WI38 (cell line): Measurements from ENCODE around the gene ITPK1.

Source experiments
- H3K4me3 ChIP-seq: 2 replicates; pipeline ENCODE4 v1.5.1; 2011; ENCODE audit warnings: low read depth, mild to moderate bottlenecking, control low read depth, low read length
- TF ChIP-seq, protein P1 (sequence below): IDR thresholded peaks from 2 replicates; pipeline ENCODE4 v1.5.1; 2012; ENCODE audit warnings: low read depth, mild to moderate bottlenecking, control low read depth, low read length

Gene ITPK1

DNA sequence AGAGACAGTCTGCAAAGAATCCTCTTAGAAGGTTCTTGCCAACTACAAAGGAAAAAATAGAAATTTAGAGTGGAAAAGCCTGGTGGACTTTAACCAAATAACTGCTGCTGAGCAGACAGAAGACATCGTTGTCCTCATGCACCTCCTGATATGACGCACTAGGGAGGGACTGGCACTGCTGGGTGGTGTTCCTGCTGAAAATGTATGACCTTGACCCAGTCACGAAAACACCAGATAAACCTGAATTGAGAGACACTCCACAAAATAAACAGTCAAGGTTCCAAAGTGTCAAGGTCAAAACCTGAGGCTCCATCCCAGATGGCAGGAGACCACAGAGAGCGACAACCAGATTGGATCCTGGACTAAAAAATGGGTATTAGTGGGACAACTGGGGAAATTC lies 130.8 kb downstream of the ITPK1 start:
- TF ChIP-seq, protein P1, sequence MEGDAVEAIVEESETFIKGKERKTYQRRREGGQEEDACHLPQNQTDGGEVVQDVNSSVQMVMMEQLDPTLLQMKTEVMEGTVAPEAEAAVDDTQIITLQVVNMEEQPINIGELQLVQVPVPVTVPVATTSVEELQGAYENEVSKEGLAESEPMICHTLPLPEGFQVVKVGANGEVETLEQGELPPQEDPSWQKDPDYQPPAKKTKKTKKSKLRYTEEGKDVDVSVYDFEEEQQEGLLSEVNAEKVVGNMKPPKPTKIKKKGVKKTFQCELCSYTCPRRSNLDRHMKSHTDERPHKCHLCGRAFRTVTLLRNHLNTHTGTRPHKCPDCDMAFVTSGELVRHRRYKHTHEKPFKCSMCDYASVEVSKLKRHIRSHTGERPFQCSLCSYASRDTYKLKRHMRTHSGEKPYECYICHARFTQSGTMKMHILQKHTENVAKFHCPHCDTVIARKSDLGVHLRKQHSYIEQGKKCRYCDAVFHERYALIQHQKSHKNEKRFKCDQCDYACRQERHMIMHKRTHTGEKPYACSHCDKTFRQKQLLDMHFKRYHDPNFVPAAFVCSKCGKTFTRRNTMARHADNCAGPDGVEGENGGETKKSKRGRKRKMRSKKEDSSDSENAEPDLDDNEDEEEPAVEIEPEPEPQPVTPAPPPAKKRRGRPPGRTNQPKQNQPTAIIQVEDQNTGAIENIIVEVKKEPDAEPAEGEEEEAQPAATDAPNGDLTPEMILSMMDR = no peak
- no peak overlapping the region for H3K4me3 ChIP-seq

DNA sequence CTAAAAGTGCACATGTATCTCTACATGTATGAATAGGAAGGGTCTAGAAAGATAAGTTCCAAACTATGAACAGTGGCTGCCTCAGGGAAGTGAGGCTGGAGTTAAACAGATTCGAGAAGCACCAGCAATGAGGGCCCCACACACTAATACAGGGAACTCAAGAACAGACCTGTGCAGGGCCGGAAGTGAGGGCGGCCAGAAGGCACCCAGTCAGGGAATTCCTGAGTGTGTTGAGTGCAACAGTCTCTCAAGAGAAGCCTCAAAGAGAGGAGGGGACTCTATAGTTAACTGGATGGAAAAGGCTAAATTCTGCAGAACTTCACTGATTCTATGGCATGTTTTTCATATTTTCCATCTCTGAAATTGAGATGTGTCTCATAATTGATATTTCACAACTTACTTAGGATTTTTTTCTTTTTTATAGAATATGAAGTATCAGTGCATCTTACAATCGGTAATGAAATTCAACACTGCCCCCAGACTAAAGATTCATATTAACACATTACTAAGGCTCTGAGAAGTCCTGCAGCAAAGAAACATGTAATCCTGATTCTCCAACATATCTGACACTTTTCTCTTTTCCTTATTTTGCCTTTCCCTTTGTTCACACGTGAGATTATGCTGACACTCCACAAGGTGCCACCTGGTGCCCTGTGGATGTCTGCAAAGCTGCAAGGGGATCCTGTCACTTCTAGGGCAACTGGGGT lies 131.5 kb downstream of the ITPK1 start:
- TF ChIP-seq, protein P1 = no peak

DNA sequence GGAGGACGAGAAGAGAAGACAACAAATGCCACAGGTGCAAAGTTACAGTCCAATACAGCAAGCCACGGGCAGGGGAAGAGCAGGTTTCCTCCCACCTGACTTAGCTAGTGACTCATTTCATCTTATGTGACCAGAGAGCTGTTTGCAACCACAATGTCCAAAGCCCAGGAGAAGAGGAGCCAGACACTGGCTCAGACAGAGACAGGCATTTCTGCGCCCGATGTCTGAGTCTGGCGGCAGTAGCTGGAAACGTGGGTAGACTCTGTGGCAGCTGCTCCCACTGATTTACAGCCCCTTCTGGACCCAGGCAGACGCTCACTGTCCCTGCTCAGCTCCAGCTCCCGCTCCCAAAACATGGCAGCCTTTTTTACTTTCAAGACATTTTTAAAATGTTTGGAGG lies 132.8 kb downstream of the ITPK1 start:
- TF ChIP-seq, protein P1 = no peak
- H3K4me3 ChIP-seq = no peak overlapping the region

More for the DNA sequence above, 131.5 kb downstream of the ITPK1 start:
- H3K4me3 ChIP-seq = no peak overlapping the region

DNA sequence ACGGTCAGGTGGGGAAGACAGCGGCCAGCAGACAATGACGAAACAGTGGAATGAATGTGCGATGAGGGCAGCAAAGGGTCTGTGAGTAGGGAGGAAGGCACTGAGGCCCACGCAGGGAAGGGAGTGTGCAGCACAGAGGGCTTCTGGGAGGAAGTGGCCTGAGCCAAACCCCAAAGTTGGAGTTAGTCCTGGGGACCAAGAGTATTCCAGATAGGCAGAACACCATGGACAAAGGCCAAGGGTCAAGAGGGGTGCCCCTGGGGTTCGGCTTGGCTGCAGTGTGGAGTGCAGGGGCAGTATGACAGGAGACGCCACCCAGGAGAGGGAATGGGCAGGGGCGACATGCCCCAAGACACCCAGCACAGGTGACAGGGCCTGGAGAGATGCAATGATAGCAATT lies 134.0 kb downstream of the ITPK1 start:
- no peak overlapping the region for H3K4me3 ChIP-seq
- TF ChIP-seq, protein P1 = no peak

DNA sequence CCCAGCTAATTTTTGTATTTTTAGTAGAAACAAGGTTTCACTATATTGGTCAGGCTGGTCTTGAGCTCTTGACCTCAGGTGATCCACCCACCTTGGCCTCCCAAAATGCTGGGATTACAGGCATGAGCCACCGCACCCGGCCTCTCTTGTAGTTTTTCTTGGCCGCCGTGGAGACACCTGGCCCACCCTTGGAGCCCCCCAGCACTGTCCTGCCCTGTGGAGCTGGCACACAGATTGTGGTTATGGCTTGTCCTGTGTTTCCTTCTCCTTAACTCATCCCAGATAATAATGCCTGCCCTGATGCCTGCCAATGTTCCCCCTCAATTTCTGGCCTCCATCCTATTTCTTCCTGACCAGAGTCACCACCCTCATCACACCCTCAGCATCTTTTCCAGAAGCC lies 134.9 kb downstream of the ITPK1 start:
- H3K4me3 ChIP-seq = no peak overlapping the region
- TF ChIP-seq, protein P1 = no peak

DNA sequence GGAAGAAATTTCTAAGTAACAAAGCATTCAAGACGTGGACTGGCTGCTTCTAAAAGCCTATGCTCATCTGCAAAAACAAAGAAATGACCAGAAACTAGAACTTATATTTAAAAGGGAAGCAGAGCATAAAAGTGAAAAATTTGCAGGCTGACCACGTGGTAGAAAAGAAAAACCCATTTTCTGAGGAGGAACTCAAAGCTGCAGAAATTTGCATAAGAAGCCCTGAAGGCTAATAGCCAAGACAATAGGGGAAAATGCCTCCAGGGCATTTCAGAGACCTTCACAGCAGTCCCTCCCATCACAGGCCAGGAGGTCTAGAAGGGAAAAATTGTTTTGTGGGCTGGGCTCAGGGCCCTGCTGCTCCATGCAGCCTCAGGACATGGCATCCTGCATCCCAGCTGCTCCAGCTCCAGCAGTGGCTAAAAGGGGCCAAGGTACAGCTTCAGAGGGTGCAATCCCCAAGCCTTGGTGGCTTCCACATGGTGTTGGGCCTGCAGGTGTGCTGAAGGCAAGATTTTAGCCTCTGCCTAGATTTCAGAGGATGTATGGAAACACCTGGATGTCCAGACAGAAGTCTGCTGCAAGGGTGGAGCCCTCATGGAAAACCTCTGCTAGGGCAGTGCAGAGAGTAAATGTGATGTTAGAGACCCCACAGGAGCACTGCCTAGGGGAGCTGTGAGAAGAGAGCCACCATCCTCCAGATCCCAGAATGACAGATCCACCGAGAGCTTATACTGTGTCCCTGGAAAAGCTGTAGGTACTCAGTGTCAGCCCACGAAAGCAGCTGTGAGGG lies 137.3 kb downstream of the ITPK1 start:
- H3K4me3 ChIP-seq = no peak overlapping the region
- TF ChIP-seq, protein P1 = no peak

DNA sequence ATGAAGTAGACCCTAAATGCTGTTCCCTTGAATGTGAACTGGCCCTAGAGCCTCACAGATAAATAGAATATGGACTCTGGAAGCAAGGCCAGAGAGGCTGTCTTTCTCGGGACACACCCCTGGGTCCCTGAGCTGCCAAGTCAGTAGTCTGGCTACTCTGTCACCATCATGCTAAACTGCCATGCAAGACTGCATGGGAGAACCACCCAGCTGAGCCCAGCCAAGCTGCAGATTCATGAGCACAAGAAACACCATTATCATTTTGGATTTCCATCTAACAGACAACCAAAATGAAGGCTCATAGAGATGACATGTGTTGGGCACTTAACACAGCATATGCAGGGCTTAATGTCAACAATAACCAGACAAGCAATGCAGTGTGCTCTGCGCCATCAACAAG lies 139.5 kb downstream of the ITPK1 start:
- TF ChIP-seq, protein P1 = no peak
- no peak overlapping the region for H3K4me3 ChIP-seq
